ENCODE measurements around the gene PRDM15.

DNA sequence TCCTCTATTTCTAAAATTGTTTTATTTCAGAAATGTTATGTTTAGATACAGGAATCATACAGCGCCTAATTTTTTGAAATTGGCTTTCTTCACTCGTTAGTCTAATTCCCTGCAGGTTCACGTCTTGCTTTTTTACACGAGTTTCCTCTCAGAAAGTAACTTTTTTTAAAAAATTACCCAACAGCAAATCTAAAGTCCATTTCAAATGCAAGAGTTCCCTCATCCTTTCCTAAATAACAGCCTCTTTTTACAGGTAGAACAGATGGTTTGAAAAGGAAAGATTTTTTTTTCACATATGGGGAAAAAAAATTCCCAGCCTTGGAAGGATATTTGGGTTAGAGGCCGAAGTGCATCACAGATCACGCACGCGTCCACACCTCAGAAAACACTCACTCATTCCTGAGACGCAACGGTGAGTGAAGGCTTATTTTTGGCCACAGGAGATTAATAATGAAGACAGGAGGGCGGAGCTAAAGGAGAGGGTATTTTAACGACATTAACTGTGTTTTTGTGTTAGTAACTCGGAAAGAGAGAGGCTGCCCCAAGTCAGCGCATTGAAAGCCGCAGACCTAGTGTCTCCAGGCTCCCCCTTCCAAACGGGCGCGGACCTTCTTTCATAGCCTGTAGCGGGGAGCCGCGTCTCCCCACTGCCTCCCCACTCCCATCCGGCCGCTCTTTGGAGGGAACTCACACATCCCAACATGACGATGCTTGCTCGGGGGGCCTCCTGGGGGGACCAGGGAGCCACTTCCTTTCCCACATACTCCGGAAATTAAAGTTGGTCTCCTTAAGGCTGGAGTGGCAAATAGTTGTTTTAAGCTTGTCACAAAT, 111.3 kb downstream of the PRDM15 start:
- TF ChIP-seq EZH2 (IDR thresholded peaks at IDR 0.05; ENCODE audit: borderline replicate concordance, low read length), result no peak
- TF ChIP-seq, protein P1, sequence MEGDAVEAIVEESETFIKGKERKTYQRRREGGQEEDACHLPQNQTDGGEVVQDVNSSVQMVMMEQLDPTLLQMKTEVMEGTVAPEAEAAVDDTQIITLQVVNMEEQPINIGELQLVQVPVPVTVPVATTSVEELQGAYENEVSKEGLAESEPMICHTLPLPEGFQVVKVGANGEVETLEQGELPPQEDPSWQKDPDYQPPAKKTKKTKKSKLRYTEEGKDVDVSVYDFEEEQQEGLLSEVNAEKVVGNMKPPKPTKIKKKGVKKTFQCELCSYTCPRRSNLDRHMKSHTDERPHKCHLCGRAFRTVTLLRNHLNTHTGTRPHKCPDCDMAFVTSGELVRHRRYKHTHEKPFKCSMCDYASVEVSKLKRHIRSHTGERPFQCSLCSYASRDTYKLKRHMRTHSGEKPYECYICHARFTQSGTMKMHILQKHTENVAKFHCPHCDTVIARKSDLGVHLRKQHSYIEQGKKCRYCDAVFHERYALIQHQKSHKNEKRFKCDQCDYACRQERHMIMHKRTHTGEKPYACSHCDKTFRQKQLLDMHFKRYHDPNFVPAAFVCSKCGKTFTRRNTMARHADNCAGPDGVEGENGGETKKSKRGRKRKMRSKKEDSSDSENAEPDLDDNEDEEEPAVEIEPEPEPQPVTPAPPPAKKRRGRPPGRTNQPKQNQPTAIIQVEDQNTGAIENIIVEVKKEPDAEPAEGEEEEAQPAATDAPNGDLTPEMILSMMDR (conservative IDR thresholded peaks at IDR 0.05 in 1 of 2, IDR thresholded peaks at IDR 0.05 in 1 of 2; ENCODE audit: extremely low read depth in 1 of 2, insufficient read depth in 1 of 2, low read depth in 1 of 2, low read length in 2 of 2), result no peak

Measured in mammary epithelial cell (primary cell).